ENCODE results near the gene CLDN5. TPM values are rescaled to one million over a fixed set of nuclear protein-coding genes. Genes with fewer than 3 reads are reported as not detected.
A peak's percentile ranks its signal among the peaks of the same experiment; 100 is the strongest.

The CLDN5 gene
- total RNA-seq, 1 donor from 2014 or later: 213 TPM

- intact Hi-C loops (cut with DNase I): no loop called here
- no peak for TF ChIP-seq CTCF (IDR thresholded peaks at IDR 0.05)
- Histone ChIP-seq H3K9me3 (no peaks in the 10 kb centered on the region), H3K4me1 (no peaks in the 10 kb centered on the region), H3K36me3 (no peaks in the 10 kb centered on the region), H3K27me3 (ENCODE audit: low read depth) (no peaks in the 10 kb centered on the region), H3K4me3 (no peak overlapping the region), H3K27ac (no peak overlapping the region)
- ATAC-seq (peak in 1 of 2 donors; percentile 14), DNase-seq (no peak)
Measured at GRCh38 chr22:19506212-19506611, 18.0 kb downstream of the CLDN5 start.

- Histone ChIP-seq H3K4me1 (no peaks in the 10 kb centered on the region), H3K9me3 (no peaks in the 10 kb centered on the region), H3K27ac (no peak overlapping the region), H3K36me3 (no peaks in the 10 kb centered on the region), H3K27me3 (ENCODE audit: low read depth) (no peaks in the 10 kb centered on the region), H3K4me3 (no peak overlapping the region)
- intact Hi-C loops (cut with DNase I): no loop called here
- ATAC-seq (peak in 1 of 2 donors; percentile 14), DNase-seq (no peak)
- TF ChIP-seq CTCF (IDR thresholded peaks at IDR 0.05): no peak
Measured at GRCh38 chr22:19505735-19506126, 18.5 kb downstream of the CLDN5 start.

- ATAC-seq: no peak
- no peak overlapping the region for H3K4me3 ChIP-seq
- H3K9me3 ChIP-seq: no peaks in the 10 kb centered on the region
- no peaks in the 10 kb centered on the region for H3K27me3 ChIP-seq (ENCODE audit: low read depth)
- intact Hi-C loops (cut with DNase I): no loop called here
- TF ChIP-seq CTCF (IDR thresholded peaks at IDR 0.05): no peak
- no peaks in the 10 kb centered on the region for H3K36me3 ChIP-seq
- no peak overlapping the region for H3K27ac ChIP-seq
- DNase-seq: no peak
- H3K4me1 ChIP-seq: no peaks in the 10 kb centered on the region
Measured at GRCh38 chr22:19504900-19505734, 19.1 kb downstream of the CLDN5 start.

GRCh38 chr22:19503869-19504268 is 20.3 kb downstream of the CLDN5 start:
- H3K4me1 ChIP-seq: no peaks in the 10 kb centered on the region
- H3K9me3 ChIP-seq: no peaks in the 10 kb centered on the region
- intact Hi-C loops (cut with DNase I): no loop called here
- TF ChIP-seq CTCF (IDR thresholded peaks at IDR 0.05): no peak
- H3K27ac ChIP-seq: no peak overlapping the region
- no peaks in the 10 kb centered on the region for H3K27me3 ChIP-seq (ENCODE audit: low read depth)
- no peak for DNase-seq
- H3K4me3 ChIP-seq: no peak overlapping the region
- H3K36me3 ChIP-seq: no peaks in the 10 kb centered on the region
- no peak for ATAC-seq

- H3K9me3 ChIP-seq: no peaks in the 10 kb centered on the region
- no peaks in the 10 kb centered on the region for H3K27me3 ChIP-seq (ENCODE audit: low read depth)
- H3K36me3 ChIP-seq: no peaks in the 10 kb centered on the region
- no peak for DNase-seq
- intact Hi-C loops (cut with DNase I): no loop called here
- no peaks in the 10 kb centered on the region for H3K4me1 ChIP-seq
- no peak for TF ChIP-seq CTCF (IDR thresholded peaks at IDR 0.05)
- H3K4me3 ChIP-seq: no peak overlapping the region
- ATAC-seq: no peak
- no peak overlapping the region for H3K27ac ChIP-seq
Measured at GRCh38 chr22:19503367-19503766, 20.8 kb downstream of the CLDN5 start.

Measured in lower lobe of right lung (tissue), 2 donors.